Stimulated activated CD8-positive, alpha-beta memory T cell treated with anti-CD3 and anti-CD28 coated beads, Interleukin-4, amount 100 ng/mL, for 24 hours (primary cell): ENCODE results near the gene CDS2.

Source experiments
- DNase-seq: peaks from one replicate; pipeline ENCODE4 v3.0.0-alpha.2; 2020; ENCODE audit warnings: low read depth

CDS2 gene

DNA sequence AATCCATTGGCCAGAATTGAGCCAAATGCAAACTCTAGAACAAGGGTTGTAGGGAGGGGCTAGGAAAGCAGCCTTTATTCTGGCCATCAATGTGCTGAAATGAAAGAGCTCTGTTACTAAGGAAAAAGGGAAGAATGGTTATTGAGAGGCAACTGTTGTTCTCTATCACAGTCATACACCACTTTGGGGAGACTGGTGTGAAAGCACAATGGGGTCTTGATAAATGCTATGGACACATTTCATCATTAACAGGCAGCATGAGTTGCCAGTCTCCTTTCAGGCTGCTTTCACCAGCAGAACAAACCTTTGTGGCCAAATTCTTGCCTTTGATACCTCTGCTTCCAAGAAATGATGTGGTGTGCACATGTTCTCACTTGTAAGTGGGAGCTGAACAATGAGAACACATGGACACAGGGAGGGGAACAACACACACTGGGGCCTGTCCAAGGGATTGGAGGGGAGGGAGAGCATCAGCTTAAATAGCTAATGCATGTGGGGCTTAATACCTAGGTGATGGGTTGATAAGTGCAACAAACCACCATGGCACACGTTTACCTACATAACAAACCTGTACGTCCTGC, 86.2 kb downstream of the CDS2 start:
- no peak for DNase-seq

DNA sequence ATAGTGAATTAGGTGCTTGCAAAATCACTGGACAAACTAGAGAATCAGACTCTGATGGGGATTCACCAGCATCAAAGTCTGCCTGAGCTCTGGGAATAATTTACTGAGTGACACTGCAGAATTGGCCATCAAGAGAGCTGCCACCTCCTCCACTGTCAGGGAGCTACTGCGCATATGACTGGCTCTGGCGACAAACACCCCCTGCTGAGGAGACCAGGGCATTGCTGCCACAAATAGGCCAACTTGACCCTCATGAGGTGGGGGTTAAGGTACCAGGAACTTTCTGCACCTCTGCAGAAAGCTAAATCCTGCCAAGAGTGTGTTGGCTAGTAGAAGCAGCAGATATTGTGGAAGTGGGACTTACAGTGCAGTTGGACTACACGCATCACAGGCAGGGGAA, 88.0 kb downstream of the CDS2 start:
- DNase-seq: no peak

DNA sequence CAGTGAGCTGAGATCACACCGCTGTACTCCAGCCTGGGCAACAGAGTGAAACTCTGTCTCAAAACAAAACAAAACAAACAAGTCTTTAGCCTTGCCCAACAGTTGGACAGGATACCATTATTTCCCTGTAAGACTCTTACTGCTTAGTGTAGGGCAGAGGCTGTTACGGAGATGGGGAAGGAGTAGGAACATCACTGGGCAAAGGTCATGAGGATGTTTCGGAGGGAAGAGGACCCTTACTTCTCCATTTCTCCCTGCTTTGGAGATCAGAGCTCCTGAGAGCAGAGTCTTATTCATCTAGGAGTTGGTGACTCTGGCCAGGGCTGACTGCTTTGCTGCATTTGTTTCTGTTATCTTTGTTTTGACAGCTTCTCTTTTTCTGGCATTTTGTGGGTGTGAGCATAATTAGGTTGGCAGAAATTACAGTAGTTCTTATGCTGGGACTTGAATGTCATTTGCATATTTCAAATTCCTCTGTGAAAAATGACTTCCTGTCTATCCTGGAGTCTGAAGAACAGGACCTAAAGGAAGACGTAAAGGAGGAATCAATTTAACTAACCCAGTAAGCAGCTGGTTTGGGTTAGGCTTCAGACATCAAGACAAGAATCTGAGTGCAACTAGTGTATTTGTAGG, 89.0 kb downstream of the CDS2 start:
- no peak for DNase-seq

DNA sequence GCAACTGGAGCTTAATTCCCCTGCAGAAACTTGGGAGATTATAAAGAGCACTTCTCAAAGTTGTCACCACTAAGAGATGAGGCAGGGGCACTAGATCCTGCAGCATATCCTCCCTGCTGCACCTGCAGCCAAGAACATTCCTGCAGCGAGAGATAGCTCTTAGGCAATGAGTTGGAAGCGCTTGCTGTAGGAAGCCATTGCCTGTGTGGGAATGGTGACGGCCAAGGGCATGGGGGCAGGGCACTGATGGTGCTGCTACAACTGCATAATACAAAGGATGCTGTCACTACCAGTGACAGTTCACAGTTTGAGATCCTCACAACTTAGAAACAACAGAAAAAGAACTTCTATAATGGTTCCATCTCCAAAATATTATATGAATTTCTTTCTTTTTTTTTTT, 89.9 kb downstream of the CDS2 start:
- DNase-seq: no peak

DNA sequence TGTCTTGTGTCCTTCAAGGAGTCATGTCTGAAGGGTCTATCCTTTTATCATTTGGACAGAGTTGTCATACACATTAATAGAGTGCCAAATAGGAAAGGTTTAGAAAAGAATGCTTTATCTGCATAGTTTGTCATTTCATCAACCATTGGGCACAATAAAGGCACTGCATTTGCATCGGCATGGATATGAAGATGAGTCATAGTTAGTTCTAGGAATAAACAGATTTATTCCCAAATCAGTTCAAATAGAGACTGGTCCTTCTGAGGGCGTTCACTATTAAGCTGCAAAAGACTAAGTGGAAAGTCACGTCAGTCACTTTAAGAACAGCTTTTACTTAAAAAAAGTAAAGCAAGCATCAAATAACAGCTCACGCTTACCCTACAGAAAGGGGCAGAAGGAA, 90.8 kb downstream of the CDS2 start:
- no peak for DNase-seq

DNA sequence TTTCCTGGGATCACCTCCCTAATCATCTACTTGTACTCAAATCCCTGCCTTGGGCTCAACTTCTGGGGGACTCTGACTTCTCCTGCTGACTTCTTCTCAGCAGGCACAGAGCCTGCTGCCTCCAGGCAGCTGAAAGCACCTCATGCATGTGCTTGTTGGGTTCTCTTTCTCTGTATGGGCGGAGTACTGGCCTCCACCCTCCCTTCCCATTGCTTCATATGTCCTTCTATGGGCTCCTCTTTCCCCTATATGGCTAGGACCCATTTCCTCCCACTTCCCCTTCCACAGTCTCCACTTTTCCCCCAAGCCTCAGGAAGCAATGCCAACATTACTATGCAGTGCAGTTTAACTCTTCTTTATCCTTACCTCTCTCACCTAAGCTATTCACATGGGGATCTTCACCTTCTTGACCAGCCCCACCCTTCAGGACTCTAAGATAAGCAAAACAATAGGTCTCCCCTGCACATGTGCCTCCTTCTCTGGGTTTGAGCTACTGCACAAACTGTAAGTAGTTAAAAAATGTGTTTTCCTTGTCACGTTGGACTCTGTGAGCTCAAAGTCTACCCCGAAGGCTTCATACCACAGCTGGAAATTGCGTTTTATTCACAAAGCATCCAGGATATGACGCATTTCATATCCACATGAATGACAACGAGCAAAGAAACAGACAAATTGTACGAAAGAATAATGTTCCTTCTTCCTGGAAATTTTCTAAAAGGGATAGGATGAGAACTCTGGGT, 93.7 kb downstream of the CDS2 start:
- no peak for DNase-seq

DNA sequence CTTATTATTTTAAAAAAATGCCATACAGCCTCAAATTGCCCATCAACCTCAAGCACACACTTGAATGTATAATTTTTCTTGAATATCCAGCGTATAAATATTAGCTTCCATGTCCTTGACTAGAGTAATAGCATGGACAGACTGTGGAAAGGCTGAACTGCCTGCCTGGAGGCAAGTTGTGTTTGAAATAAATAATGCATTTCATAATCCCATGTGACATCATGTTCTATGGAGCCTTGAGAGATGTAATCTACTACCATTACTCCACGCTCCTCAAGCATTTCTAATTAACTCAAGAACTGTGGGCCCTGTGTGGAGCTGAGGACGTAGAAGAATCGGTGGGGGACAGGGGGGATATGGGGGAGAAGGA, 94.2 kb downstream of the CDS2 start:
- DNase-seq: no peak

DNA sequence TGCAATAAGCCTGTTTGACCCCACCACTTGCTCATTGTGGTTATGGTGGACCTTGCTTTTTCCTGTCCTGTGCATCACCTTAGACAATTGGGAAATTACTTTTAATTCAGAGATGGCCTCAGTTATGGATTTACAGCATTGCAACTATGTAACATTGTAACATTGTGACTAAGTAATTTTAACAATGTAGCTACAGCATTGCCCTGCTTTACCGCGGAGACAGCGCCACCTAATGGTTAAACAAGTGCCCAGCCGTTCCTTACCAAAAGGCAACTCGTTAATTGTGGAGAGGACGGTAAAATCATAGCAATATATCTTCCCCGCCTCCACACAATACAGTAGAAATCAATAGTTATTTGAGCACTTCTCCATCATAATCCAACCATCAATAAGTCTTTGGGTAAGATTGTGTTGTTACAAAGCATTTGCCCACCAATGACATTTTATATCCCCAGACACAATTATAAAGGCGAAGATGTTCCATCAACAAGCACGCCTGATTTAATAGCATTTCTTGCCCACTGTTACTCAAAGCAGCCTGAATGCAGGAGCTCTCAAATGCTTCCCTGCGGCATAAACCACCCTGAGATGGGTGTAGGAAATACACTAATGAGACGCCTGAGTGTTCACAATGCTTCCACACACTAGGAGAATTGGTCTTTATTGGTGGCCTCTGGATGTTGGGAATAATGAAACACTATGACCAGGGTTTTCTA, 96.3 kb downstream of the CDS2 start:
- peak; percentile 34 for DNase-seq

DNA sequence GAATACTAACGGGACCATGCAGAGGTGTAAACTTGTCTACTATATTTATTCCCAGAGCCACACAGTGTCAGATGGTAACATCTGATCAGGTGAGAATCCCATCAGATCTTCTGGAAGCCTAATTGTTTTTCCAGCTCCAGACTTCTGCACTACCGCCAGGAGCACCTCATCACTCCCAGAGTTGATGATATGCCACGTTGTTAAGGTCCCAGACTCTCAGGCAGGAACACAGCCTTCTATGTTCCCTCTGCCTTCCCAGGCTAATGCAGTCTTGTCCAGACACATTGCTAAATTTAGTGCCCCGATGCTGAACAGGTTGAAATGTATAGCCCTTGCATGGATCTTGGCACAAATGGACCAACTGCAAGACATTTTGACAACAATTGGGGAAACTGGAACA, 103.7 kb downstream of the CDS2 start:
- no peak for DNase-seq

DNA sequence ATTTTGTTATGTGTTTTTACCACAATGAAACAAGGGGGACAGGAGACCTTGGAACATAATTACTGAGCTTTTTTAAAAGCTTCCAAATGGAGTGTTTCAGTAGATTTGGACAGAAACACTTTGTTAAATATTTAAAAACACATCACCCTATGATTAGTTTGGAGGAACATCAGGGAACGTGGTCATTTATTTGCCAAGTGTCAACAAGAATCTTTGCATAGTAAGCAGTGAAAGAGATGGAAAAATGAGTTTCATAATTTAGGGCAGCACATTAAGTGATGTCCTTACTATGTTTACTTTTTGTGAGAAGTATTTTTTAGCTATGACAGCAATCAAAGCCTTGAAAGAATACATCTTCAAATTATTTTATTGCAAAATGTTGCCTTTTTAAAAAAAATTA, 107.3 kb downstream of the CDS2 start:
- DNase-seq: no peak

DNA sequence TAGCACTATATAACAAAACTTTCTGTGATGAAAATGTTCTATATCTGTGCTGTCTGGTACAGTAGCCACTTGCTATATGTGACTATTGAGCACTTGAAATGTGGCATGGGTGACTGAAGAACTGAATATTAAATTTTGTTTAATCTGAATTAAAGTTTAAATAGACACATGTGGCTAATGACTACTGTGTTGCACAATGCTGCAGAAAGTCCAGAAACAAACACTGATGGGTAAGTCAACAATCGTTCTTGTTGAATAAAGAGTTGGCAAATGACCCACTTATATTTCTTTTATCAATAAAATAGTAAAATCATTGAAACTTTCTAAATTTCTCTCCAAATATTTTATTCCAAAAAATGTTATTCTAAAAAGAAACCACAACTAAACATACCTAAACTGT, 108.2 kb downstream of the CDS2 start:
- DNase-seq: no peak
